Activated CD4-positive, CD25-positive, alpha-beta regulatory T cell treated with anti-CD3 and anti-CD28 coated beads, Interleukin-2, amount 50 U/mL, for 72 hours (primary cell): Measurements from ENCODE around the gene SPECC1L.

ENCODE experiments used
- DNase-seq: peaks from one replicate; pipeline ENCODE4 v3.0.0; 2021

SPECC1L gene

GRCh38 chr22:24433001-24433827, 162.6 kb downstream of the SPECC1L start:
- no peak for DNase-seq

GRCh38 chr22:24433828-24434470, 163.3 kb downstream of the SPECC1L start:
- DNase-seq, result no peak

GRCh38 chr22:24434471-24435322, 164.1 kb downstream of the SPECC1L start:
- peak; percentile 66 for DNase-seq

GRCh38 chr22:24435323-24435645, 164.7 kb downstream of the SPECC1L start:
- no peak for DNase-seq

GRCh38 chr22:24435861-24436371, 165.3 kb downstream of the SPECC1L start:
- DNase-seq, result no peak

GRCh38 chr22:24436553-24436952, 165.9 kb downstream of the SPECC1L start:
- no peak for DNase-seq

GRCh38 chr22:24437091-24437490, 166.5 kb downstream of the SPECC1L start:
- no peak for DNase-seq

GRCh38 chr22:24437741-24438328, 167.2 kb downstream of the SPECC1L start:
- no peak for DNase-seq

GRCh38 chr22:24440270-24440717, 169.7 kb downstream of the SPECC1L start:
- no peak for DNase-seq

- DNase-seq, result peak; percentile 21
These were observed 170.2 kb downstream of the SPECC1L start for GRCh38 chr22:24440718-24441405.

GRCh38 chr22:24441406-24442351, 171.0 kb downstream of the SPECC1L start:
- peak; percentile 23 for DNase-seq

GRCh38 chr22:24442352-24442744, 171.7 kb downstream of the SPECC1L start:
- no peak for DNase-seq

- no peak for DNase-seq
These were observed 173.0 kb downstream of the SPECC1L start for GRCh38 chr22:24443668-24444067.

- DNase-seq, result no peak
These were observed 173.6 kb downstream of the SPECC1L start for GRCh38 chr22:24444251-24444650.

- DNase-seq, result no peak
These were observed 174.3 kb downstream of the SPECC1L start for GRCh38 chr22:24444729-24445466.

GRCh38 chr22:24445481-24446259, 175.0 kb downstream of the SPECC1L start:
- no peak for DNase-seq

GRCh38 chr22:24446260-24446611, 175.6 kb downstream of the SPECC1L start:
- DNase-seq, result no peak

- DNase-seq, result no peak
These were observed 180.0 kb downstream of the SPECC1L start for GRCh38 chr22:24450610-24451009.

- DNase-seq, result no peak
These were observed 180.5 kb downstream of the SPECC1L start for GRCh38 chr22:24451162-24451561.

GRCh38 chr22:24453853-24454252, 183.2 kb downstream of the SPECC1L start:
- no peak for DNase-seq
